SK-N-SH treated with all-trans-retinoic acid at 6 μM for 48 hours (cell line): Measurements from ENCODE around the gene EFNA3.

Experiments used
- ATAC-seq: fragments of 200-7000 bp; cut with Tn5 transposase; 3 replicates; pipeline ENCODE4 v1.9.1; 2020; ENCODE audit warnings: mild to moderate bottlenecking, moderate library complexity
- ARNTL ChIP-seq: fragments of 450-650 bp; formaldehyde crosslinking; IDR thresholded peaks from 2 replicates; pipeline ENCODE4 v1.5.0; 2020; ENCODE audit warnings: low read depth, mild to moderate bottlenecking, moderate library complexity, borderline replicate concordance
- BACH2 ChIP-seq: fragments of 250-450 bp; sonication (Bioruptor Pico); IDR thresholded peaks from 2 replicates; pipeline ENCODE4 v1.9.0; 2021; ENCODE audit warnings: mild to moderate bottlenecking, borderline replicate concordance
- CSDC2 ChIP-seq: fragments of 250-450 bp; sonication (Bioruptor Pico); IDR thresholded peaks from 2 replicates; pipeline ENCODE4 v1.5.0; 2020; ENCODE audit warnings: mild to moderate bottlenecking, moderate library complexity
- ESRRG ChIP-seq: fragments of 250-450 bp; sonication (Bioruptor Pico); IDR thresholded peaks from 2 replicates; pipeline ENCODE4 v1.6.1; 2021; ENCODE audit warnings: mild to moderate bottlenecking
- GLIS3 ChIP-seq: fragments of 250-450 bp; sonication (Bioruptor Pico); IDR thresholded peaks from 2 replicates; pipeline ENCODE4 v1.5.0; 2020; ENCODE audit warnings: mild to moderate bottlenecking, moderate library complexity
- ISL1 ChIP-seq: fragments of 250-450 bp; sonication (Bioruptor Pico); IDR thresholded peaks from 2 replicates; pipeline ENCODE4 v2.1.2; 2022; ENCODE audit warnings: mild to moderate bottlenecking, moderate library complexity
- OSR1 ChIP-seq: fragments of 250-450 bp; sonication (Bioruptor Pico); IDR thresholded peaks from 2 replicates; pipeline ENCODE4 v1.8.0; 2022; ENCODE audit warnings: moderate library complexity, mild to moderate bottlenecking, inconsistent platforms
- PPARA ChIP-seq: fragments of 250-450 bp; sonication (Bioruptor Pico); IDR thresholded peaks from 2 replicates; pipeline ENCODE4 v1.5.0; 2020; ENCODE audit warnings: mild to moderate bottlenecking, borderline replicate concordance
- SNAI2 ChIP-seq: fragments of 250-450 bp; sonication (Bioruptor Pico); IDR thresholded peaks from 2 replicates; pipeline ENCODE4 v1.5.0; 2020; ENCODE audit warnings: mild to moderate bottlenecking, moderate library complexity
- TCF4 ChIP-seq: fragments of 250-450 bp; sonication (Bioruptor Pico); IDR thresholded peaks from 2 replicates; pipeline ENCODE4 v1.8.0; 2021; ENCODE audit warnings: mild to moderate bottlenecking, moderate library complexity, borderline replicate concordance
- TOX ChIP-seq: fragments of 250-450 bp; sonication (Bioruptor Pico); IDR thresholded peaks from 2 replicates; pipeline ENCODE4 v1.8.0; 2021; ENCODE audit warnings: mild to moderate bottlenecking, moderate library complexity, borderline replicate concordance
- TSHZ2 ChIP-seq: fragments of 250-450 bp; sonication (Bioruptor Pico); IDR thresholded peaks from 2 replicates; pipeline ENCODE4 v1.5.0; 2020; ENCODE audit warnings: mild to moderate bottlenecking, moderate library complexity
- ZC3H10 ChIP-seq: fragments of 250-450 bp; sonication (Bioruptor Pico); IDR thresholded peaks from 2 replicates; pipeline ENCODE4 v1.5.1; 2021; ENCODE audit warnings: mild to moderate bottlenecking, moderate library complexity
- ZFP3 ChIP-seq: fragments of 250-450 bp; sonication (Bioruptor Pico); IDR thresholded peaks from 2 replicates; pipeline ENCODE4 v1.5.0; 2020; ENCODE audit warnings: mild to moderate bottlenecking, moderate library complexity
- ZFP30 ChIP-seq: fragments of 450-650 bp; formaldehyde crosslinking; IDR thresholded peaks from 2 replicates; pipeline ENCODE4 v1.5.0; 2022; ENCODE audit warnings: mild to moderate bottlenecking, moderate library complexity
- ZNF565 ChIP-seq: fragments of 450-650 bp; formaldehyde crosslinking; conservative IDR thresholded peaks from 2 replicates; pipeline ENCODE4 v1.5.0; 2020; ENCODE audit warnings: low read depth, mild to moderate bottlenecking, moderate library complexity
- ZNF70 ChIP-seq: fragments of 450-650 bp; formaldehyde crosslinking; IDR thresholded peaks from 2 replicates; pipeline ENCODE4 v1.5.0; 2020; ENCODE audit warnings: mild to moderate bottlenecking, moderate library complexity
- ZNF8 ChIP-seq: fragments of 450-650 bp; formaldehyde crosslinking; IDR thresholded peaks from 2 replicates; pipeline ENCODE4 v1.5.0; 2020; ENCODE audit warnings: mild to moderate bottlenecking, moderate library complexity
- TF ChIP-seq, protein P1 (sequence below): fragments of 250-450 bp; sonication (Bioruptor Pico); IDR thresholded peaks from 2 replicates; pipeline ENCODE4 v1.5.1; 2021; ENCODE audit warnings: mild to moderate bottlenecking, moderate library complexity
- TF ChIP-seq, protein P2 (sequence below): fragments of 250-450 bp; sonication (Bioruptor Pico); IDR thresholded peaks from 2 replicates; pipeline ENCODE4 v1.8.0; 2021; ENCODE audit warnings: low read depth, mild to moderate bottlenecking, moderate library complexity, borderline replicate concordance
- TF ChIP-seq, protein P3 (sequence below): fragments of 250-450 bp; sonication (Bioruptor Pico); IDR thresholded peaks from 2 replicates; pipeline ENCODE4 v1.5.1; 2020; ENCODE audit warnings: low read depth, mild to moderate bottlenecking, moderate library complexity
- TF ChIP-seq, protein P4 (sequence below): fragments of 250-450 bp; sonication (Bioruptor Pico); IDR thresholded peaks from 2 replicates; pipeline ENCODE4 v1.8.0; 2020; ENCODE audit warnings: mild to moderate bottlenecking, moderate library complexity, borderline replicate concordance

The EFNA3 gene

DNA sequence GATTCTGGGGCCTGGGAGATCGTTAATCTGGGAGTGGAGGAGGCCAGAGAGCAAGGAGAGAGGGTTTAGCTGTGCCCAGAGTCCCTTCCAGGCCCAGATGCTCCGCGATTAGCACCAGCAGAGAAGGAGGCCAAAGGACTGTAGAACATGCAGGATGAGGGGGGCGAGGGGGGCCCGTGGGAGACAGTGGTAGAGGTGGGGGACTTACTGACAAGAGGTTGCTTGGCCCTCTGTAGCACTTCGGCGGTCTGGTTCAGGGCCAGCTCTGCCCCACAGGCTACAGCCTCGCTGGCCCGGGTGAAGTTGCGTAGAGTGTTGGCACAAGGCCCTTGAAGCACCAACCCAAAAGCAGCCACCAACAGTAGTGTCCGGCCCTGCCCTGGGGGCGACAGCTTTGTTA lies 45.8 kb upstream of the EFNA3 start:
- TF ChIP-seq ZNF8 (CRISPR knock-in tag), result no peak
- no peak for TF ChIP-seq OSR1 (CRISPR knock-in tag)
- TF ChIP-seq ZNF565 (CRISPR knock-in tag), result no peak
- no peak for TF ChIP-seq TSHZ2 (CRISPR knock-in tag)
- TF ChIP-seq, protein P1, sequence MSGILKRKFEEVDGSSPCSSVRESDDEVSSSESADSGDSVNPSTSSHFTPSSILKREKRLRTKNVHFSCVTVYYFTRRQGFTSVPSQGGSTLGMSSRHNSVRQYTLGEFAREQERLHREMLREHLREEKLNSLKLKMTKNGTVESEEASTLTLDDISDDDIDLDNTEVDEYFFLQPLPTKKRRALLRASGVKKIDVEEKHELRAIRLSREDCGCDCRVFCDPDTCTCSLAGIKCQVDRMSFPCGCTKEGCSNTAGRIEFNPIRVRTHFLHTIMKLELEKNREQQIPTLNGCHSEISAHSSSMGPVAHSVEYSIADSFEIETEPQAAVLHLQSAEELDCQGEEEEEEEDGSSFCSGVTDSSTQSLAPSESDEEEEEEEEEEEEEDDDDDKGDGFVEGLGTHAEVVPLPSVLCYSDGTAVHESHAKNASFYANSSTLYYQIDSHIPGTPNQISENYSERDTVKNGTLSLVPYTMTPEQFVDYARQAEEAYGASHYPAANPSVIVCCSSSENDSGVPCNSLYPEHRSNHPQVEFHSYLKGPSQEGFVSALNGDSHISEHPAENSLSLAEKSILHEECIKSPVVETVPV (CRISPR knock-in tag), result no peak
- TF ChIP-seq CSDC2 (CRISPR knock-in tag), result no peak
- no peak for TF ChIP-seq ZFP3 (CRISPR knock-in tag)
- TF ChIP-seq ISL1 (CRISPR knock-in tag), result no peak
- no peak for TF ChIP-seq SNAI2 (CRISPR knock-in tag)
- TF ChIP-seq ZC3H10, result no peak
- TF ChIP-seq, protein P2, sequence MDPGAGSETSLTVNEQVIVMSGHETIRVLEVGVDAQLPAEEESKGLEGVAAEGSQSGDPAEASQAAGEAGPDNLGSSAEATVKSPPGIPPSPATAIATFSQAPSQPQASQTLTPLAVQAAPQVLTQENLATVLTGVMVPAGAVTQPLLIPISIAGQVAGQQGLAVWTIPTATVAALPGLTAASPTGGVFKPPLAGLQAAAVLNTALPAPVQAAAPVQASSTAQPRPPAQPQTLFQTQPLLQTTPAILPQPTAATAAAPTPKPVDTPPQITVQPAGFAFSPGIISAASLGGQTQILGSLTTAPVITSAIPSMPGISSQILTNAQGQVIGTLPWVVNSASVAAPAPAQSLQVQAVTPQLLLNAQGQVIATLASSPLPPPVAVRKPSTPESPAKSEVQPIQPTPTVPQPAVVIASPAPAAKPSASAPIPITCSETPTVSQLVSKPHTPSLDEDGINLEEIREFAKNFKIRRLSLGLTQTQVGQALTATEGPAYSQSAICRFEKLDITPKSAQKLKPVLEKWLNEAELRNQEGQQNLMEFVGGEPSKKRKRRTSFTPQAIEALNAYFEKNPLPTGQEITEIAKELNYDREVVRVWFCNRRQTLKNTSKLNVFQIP (CRISPR knock-in tag), result no peak
- no peak for TF ChIP-seq ARNTL (CRISPR knock-in tag)
- no peak for TF ChIP-seq BACH2 (CRISPR knock-in tag)
- no peak for TF ChIP-seq TCF4
- no peak for TF ChIP-seq GLIS3
- TF ChIP-seq ZFP30 (CRISPR knock-in tag), result no peak
- ATAC-seq, result no peak

GRCh38 chr1:155033524-155033923 lies 45.1 kb upstream of the EFNA3 start, which contains the start of the genes DCST1 and DCST2:
Gene DCST1, plus strand, starts transcription at chr1:155033824. Its CDS starts 213 bp downstream, at chr1:155034037.
Gene DCST2, minus strand, starts transcription at chr1:155033781. Its CDS starts 80 bp downstream, at chr1:155033701.
- TF ChIP-seq, protein P1 (CRISPR knock-in tag), result no peak
- no peak for TF ChIP-seq PPARA (CRISPR knock-in tag)
- TF ChIP-seq ZNF70 (CRISPR knock-in tag), result no peak
- ATAC-seq, result no peak

GRCh38 chr1:155034318-155035208 lies 44.1 kb upstream of the EFNA3 start:
- no peak for ATAC-seq
- TF ChIP-seq OSR1 (CRISPR knock-in tag) (no peak), PPARA (CRISPR knock-in tag) (no peak), TOX (CRISPR knock-in tag) (no peak), ESRRG (no peak), ZNF70 (CRISPR knock-in tag) (no peak), ISL1 (CRISPR knock-in tag) (no peak), TCF4 (no peak), GLIS3 (no peak)
- TF ChIP-seq, protein P3, sequence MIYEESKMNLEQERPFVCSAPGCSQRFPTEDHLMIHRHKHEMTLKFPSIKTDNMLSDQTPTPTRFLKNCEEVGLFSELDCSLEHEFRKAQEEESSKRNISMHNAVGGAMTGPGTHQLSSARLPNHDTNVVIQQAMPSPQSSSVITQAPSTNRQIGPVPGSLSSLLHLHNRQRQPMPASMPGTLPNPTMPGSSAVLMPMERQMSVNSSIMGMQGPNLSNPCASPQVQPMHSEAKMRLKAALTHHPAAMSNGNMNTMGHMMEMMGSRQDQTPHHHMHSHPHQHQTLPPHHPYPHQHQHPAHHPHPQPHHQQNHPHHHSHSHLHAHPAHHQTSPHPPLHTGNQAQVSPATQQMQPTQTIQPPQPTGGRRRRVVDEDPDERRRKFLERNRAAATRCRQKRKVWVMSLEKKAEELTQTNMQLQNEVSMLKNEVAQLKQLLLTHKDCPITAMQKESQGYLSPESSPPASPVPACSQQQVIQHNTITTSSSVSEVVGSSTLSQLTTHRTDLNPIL (CRISPR knock-in tag), result no peak
- TF ChIP-seq, protein P4, sequence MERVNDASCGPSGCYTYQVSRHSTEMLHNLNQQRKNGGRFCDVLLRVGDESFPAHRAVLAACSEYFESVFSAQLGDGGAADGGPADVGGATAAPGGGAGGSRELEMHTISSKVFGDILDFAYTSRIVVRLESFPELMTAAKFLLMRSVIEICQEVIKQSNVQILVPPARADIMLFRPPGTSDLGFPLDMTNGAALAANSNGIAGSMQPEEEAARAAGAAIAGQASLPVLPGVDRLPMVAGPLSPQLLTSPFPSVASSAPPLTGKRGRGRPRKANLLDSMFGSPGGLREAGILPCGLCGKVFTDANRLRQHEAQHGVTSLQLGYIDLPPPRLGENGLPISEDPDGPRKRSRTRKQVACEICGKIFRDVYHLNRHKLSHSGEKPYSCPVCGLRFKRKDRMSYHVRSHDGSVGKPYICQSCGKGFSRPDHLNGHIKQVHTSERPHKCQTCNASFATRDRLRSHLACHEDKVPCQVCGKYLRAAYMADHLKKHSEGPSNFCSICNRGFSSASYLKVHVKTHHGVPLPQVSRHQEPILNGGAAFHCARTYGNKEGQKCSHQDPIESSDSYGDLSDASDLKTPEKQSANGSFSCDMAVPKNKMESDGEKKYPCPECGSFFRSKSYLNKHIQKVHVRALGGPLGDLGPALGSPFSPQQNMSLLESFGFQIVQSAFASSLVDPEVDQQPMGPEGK (CRISPR knock-in tag), result no peak
- TF ChIP-seq, protein P2 (CRISPR knock-in tag), result no peak
